ENCODE results near the gene TMEM200B.
"Not testable (repeated sequence)": the region's sequence is repeated elsewhere in the genome, so short reads cannot be mapped to it uniquely, and the experiment has no call there.

Gene TMEM200B

GRCh38 chr1:29123887-29124365, at the start of gene TMEM200B:
TMEM200B (minus strand) TSS chr1:29123903; CDS start chr1:29121828, 2,075 bp downstream.
- no peak for DNase-seq (ENCODE audit: low read depth)

GRCh38 chr1:29172415-29172939, 48.8 kb upstream of the TMEM200B start:
- no peak for DNase-seq (ENCODE audit: low read depth)

GRCh38 chr1:29171521-29171920, 47.8 kb upstream of the TMEM200B start:
- no peak for DNase-seq (ENCODE audit: low read depth)

- no peak for DNase-seq (ENCODE audit: low read depth)
Observed at GRCh38 chr1:29171089-29171488, 47.4 kb upstream of the TMEM200B start.

GRCh38 chr1:29169976-29170375, 46.3 kb upstream of the TMEM200B start:
- no peak for DNase-seq (ENCODE audit: low read depth)

GRCh38 chr1:29167904-29168303, 44.2 kb upstream of the TMEM200B start:
- DNase-seq (ENCODE audit: low read depth) = no peak

GRCh38 chr1:29166291-29166878, 42.7 kb upstream of the TMEM200B start:
- DNase-seq (ENCODE audit: low read depth) = no peak

- DNase-seq (ENCODE audit: low read depth) = no peak
Observed at GRCh38 chr1:29164588-29164987, 40.9 kb upstream of the TMEM200B start.

- no peak for DNase-seq (ENCODE audit: low read depth)
Observed at GRCh38 chr1:29162476-29163138, 38.9 kb upstream of the TMEM200B start.

- no peak for DNase-seq (ENCODE audit: low read depth)
Observed at GRCh38 chr1:29162025-29162424, 38.3 kb upstream of the TMEM200B start.

- DNase-seq (ENCODE audit: low read depth) = no peak
Observed at GRCh38 chr1:29159773-29160172, 36.1 kb upstream of the TMEM200B start.

- DNase-seq (ENCODE audit: low read depth) = no peak
Observed at GRCh38 chr1:29157269-29157601, 33.5 kb upstream of the TMEM200B start.

- no peak for DNase-seq (ENCODE audit: low read depth)
Observed at GRCh38 chr1:29156543-29157268, 33.0 kb upstream of the TMEM200B start.

GRCh38 chr1:29152046-29152805, 28.5 kb upstream of the TMEM200B start:
- DNase-seq (ENCODE audit: low read depth) = no peak

GRCh38 chr1:29150346-29150745, 26.6 kb upstream of the TMEM200B start:
- not testable (repeated sequence) for DNase-seq (ENCODE audit: low read depth)

GRCh38 chr1:29148656-29149491, 25.2 kb upstream of the TMEM200B start:
- DNase-seq (ENCODE audit: low read depth) = no peak

GRCh38 chr1:29145739-29146437, 22.2 kb upstream of the TMEM200B start:
- DNase-seq (ENCODE audit: low read depth) = no peak

- DNase-seq (ENCODE audit: low read depth) = no peak
Observed at GRCh38 chr1:29144178-29144577, 20.5 kb upstream of the TMEM200B start.

- DNase-seq (ENCODE audit: low read depth) = no peak
Observed at GRCh38 chr1:29142714-29143113, 19.0 kb upstream of the TMEM200B start.

GRCh38 chr1:29136391-29136915, 12.8 kb upstream of the TMEM200B start:
- no peak for DNase-seq (ENCODE audit: low read depth)

- no peak for DNase-seq (ENCODE audit: low read depth)
Observed at GRCh38 chr1:29134695-29135028, 11.0 kb upstream of the TMEM200B start.

Measured in stimulated activated CD8-positive, alpha-beta memory T cell treated with anti-CD3 and anti-CD28 coated beads, Interleukin-12 subunit alpha, Interleukin-12 subunit beta, amount 100 ng/mL, for 4 hours (primary cell).